H54 (cell line): ENCODE data around the gene TOMM40.

Experiments
- DNase-seq: peaks from one replicate; pipeline ENCODE4 v3.0.0; 2011; ENCODE audit warnings: low spot score, mixed read lengths; ENCODE audit not compliant: insufficient read length
- FAIRE-seq: peaks from 3 replicates; lab custom pipeline; 2011; peaks lifted over from hg19 to GRCh38; lab: Jason Lieb, UNC
- POLR2A ChIP-seq: IDR thresholded peaks from 2 replicates; pipeline ENCODE4 v1.6.1; 2011; ENCODE audit warnings: low read depth, mild to moderate bottlenecking, low read length

Gene TOMM40

DNA sequence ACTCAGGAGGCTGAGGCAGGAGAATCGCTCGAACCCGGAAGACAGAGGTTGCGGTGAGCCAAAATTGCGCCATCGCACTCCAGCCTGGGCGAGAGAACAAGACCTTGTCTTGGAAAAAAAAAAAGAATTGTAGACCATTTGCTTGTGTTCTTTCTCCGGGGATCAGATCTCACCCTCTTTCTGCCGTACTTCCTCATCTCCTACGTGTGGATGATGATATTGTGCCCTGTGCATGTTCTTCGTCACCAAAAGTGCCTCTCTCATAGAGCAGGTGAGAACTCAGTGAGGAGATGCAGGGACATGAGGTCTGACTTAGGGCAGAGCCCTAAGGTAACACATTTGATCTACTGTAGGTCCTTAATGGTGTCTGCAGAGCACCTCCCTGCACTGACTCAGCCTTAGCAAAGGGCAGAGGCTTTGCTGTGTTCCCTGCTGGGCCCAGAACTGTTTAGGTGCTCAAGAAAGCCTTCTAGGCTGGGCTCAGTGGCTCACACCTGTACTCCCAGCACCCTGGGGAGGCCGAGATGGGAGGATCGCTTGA lies 56.1 kb downstream of the TOMM40 start:
- no peak for TF ChIP-seq POLR2A
- FAIRE-seq (no peak), DNase-seq (no peak)

DNA sequence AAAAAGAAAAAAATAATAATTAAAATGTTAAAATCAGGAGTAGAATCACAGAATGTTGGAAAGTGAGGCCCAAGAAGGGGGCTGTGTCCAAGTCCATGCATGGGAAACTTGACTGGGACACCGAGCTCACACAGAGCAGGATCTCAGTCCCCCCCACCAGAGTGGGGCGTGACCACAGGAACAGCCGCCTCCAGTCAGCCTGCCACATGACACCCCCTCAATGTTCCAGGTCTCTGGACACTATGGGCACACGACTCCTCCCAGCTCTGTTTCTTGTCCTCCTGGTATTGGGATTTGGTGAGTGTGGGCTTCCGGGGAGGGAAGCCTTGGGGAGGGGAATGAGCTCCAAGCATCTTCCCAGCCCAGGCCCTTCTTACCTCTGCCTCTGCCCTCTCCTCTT lies 57.2 kb downstream of the TOMM40 start:
- no peak for FAIRE-seq
- DNase-seq, result no peak
- TF ChIP-seq POLR2A, result no peak

DNA sequence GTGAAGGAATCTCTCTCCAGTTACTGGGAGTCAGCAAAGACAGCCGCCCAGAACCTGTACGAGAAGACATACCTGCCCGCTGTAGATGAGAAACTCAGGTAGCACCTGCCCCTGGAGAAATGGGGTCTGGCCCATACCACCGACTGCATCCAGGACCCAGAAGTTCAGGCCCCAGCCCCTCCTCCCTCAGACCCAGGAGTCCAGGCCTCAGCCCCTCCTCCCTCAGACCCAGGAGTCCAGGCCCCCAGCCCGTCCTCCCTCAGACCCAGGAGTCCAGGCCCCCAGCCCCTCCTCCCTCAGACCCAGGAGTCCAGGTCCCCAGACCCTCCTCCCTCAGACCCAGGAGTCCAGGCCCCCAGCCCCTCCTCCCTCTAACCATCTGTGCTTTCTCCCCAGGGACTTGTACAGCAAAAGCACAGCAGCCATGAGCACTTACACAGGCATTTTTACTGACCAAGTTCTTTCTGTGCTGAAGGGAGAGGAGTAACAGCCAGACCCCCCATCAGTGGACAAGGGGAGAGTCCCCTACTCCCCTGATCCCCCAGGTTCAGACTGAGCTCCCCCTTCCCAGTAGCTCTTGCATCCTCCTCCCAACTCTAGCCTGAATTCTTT lies 57.8 kb downstream of the TOMM40 start:
- FAIRE-seq (no peak), DNase-seq (no peak)
- no peak for TF ChIP-seq POLR2A

DNA sequence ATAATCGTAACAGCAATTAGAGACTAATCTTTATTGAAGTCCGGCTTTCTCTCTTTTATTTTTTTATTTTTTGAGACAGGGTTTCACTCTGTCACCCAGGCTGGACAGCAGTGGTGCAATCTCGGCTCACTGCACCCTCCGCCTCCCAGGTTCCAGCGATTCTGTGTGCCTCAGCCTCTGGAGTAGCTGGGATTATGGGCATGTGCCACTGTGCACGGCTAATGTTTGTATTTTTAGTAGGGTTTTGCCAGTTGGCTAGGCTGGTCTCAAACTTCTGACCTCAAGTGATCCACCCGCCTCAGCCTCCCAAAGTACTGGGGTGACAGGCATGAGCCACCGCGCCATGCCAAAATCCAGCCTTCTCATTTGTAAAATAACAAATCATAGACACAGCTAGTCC lies 58.5 kb downstream of the TOMM40 start:
- no peak for DNase-seq
- no peak for TF ChIP-seq POLR2A
- FAIRE-seq, result no peak

DNA sequence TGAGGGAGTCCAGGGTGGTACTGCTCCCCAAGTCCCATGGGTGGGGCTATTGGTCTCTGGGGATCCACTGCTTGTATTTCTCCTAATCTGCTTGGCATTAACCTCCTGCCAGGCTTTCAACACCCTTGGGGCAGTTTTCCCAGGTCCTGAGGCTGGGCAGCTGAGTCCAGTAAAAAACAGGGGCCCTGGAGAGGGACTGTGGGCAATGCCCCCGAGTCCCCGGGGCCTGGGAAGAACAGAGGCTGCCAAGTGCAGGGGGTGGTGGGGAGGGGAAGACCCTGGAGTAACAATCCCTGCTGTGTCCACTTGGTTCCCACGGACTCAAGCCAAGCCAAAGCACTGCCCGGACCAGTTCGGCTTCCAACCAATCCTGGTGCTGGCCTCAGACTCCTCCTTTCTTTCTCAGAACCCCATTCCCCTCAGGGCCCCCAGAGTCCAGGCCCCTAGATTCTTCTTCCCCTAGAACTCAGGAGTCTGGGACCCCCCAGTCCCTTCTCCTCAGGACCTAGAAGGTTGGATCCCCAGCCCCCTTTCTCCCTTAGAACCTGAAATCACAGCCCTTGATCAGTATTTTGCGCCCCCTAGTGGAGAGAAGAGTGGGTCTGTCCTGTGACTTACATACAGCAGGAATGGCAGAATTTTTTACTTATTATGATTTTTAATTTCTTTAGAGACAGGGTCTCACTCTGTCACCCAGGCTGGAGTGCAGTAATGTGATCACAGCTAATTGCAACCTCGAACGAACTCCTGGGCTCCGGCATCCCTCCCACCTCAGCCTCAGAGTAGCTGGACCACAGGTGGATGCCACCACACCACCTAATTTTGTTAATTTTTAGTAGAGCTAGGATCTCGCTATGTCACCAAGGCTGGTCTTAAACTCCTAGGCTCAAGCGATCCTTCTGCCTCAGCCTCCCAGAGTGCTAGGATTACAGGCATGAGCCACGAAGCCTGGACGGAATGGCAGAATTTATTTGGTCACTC lies 60.4 kb downstream of the TOMM40 start:
- TF ChIP-seq POLR2A, result no peak
- FAIRE-seq (no peak), DNase-seq (peak; percentile 58)
